GM21717 (cell line): Measurements from ENCODE around the gene UFD1.

Experiments used
- ATAC-seq: cut with Tn5 transposase; IDR thresholded peaks from one replicate; pipeline ENCODE4 v1.9.1; 2021; ENCODE audit warnings: mild to moderate bottlenecking, moderate library complexity; ENCODE audit not compliant: unreplicated experiment

Gene UFD1

DNA sequence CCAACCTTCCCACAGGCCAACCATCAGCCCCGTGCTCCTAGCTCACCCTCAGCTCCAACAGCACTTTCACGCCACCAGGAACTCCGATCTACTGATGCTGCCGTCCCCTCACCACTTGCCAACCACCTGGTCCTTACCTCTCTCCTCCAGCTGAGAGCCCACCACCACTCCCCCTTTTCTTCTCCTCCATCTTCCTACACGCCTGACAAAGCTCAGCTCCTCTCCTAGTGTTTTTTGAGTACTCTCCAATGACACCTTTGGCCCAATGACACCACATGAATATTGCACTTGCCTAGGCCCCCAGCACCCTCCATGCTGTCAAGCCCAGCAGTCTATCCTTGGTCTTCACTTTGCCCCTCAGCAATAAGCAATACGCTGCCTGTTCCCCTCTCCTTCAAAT, 78.1 kb downstream of the UFD1 start:
- no peak for ATAC-seq
